CD4-positive, alpha-beta T cell (primary cell): Measurements from ENCODE around the gene BTN1A1. TPM values are rescaled to one million over a fixed set of nuclear protein-coding genes. Genes with fewer than 3 reads are reported as not detected.

ENCODE experiments used
- ATAC-seq: fragments of 200-7000 bp; cut with Tn5 transposase; one replicate; pipeline ENCODE4 v1.10.0; 2022; ENCODE audit warnings: mild to moderate bottlenecking; ENCODE audit not compliant: poor library complexity
- CTCF ChIA-PET: fragments of 350-600 bp; sonication (Branson Sonifier 250); formaldehyde crosslinking; loops from one replicate; lab custom pipeline; 2021; ENCODE audit warnings: antibody characterized with exemption, inconsistent platforms; lab: Charles Lee
- POLR2A ChIA-PET: fragments of 350-600 bp; sonication (Branson Sonifier 250); formaldehyde crosslinking; loops from one replicate; lab custom pipeline; 2021; ENCODE audit warnings: antibody characterized with exemption, inconsistent platforms; lab: Charles Lee
- DNase-seq, 14 experiments: peaks; one replicate each; pipeline ENCODE4 v3.0.0-alpha.2; 2013 to 2020; ENCODE audit warnings: mixed read lengths in 2 of 14
- H3K27ac ChIP-seq, 2 donors: one replicate each; pipeline versions ENCODE4 v1.5.1 to v1.7.0; 2013; ENCODE audit warnings: low read length in 2 of 2, low read depth in 1 of 2, mild to moderate bottlenecking in 1 of 2
- H3K27me3 ChIP-seq, 2 experiments: 1 replicate in 1 of 2; 2 replicates in 1 of 2; pipeline versions ENCODE4 v1.6.1 to v1.7.0; 2013; ENCODE audit warnings: low read length in 2 of 2, control low read depth in 1 of 2, mild to moderate bottlenecking in 1 of 2, moderate library complexity in 1 of 2; ENCODE audit not compliant: insufficient read depth in 2 of 2, control insufficient read depth in 1 of 2
- H3K36me3 ChIP-seq: one replicate; pipeline ENCODE4 v1.6.1; 2013; ENCODE audit warnings: low read length, control low read depth; ENCODE audit not compliant: insufficient read depth
- H3K4me1 ChIP-seq: one replicate; pipeline ENCODE4 v1.6.1; 2013; ENCODE audit warnings: low read length, control low read depth; ENCODE audit not compliant: insufficient read depth
- H3K4me3 ChIP-seq: one replicate; pipeline ENCODE4 v1.5.1; 2013; ENCODE audit warnings: mild to moderate bottlenecking, low read length, moderate library complexity
- H3K9me3 ChIP-seq, 2 experiments: 1 replicate in 1 of 2; 2 replicates in 1 of 2; pipeline versions ENCODE4 v1.6.1 to v1.7.0; 2013; ENCODE audit warnings: low read length in 2 of 2, mild to moderate bottlenecking in 2 of 2, control low read depth in 1 of 2, moderate library complexity in 1 of 2; ENCODE audit not compliant: control insufficient read depth in 1 of 2, insufficient read depth in 1 of 2
- H3K27ac Mint-ChIP-seq: one replicate; pipeline ENCODE4 v1.8.0; 2020; ENCODE audit warnings: mixed read lengths
- H3K27me3 Mint-ChIP-seq: one replicate; pipeline ENCODE4 v1.8.0; 2021; ENCODE audit warnings: mixed read lengths
- H3K36me3 Mint-ChIP-seq: one replicate; pipeline ENCODE4 v1.8.0; 2021; ENCODE audit warnings: low read depth, mixed read lengths
- H3K4me1 Mint-ChIP-seq: one replicate; pipeline ENCODE4 v1.8.0; 2021; ENCODE audit warnings: low read depth, mixed read lengths
- H3K4me3 Mint-ChIP-seq: one replicate; pipeline ENCODE4 v1.8.0; 2020; ENCODE audit warnings: mild to moderate bottlenecking, mixed read lengths
- H3K9me3 Mint-ChIP-seq: one replicate; pipeline ENCODE4 v1.8.0; 2020; ENCODE audit warnings: mixed read lengths
- intact Hi-C, 2 experiments: fragments of 100-400 bp; cut with DNase I in 1 of 2; cut with micrococcal nuclease in 1 of 2; formaldehyde crosslinking; loops; one replicate each; pipeline versions ENCODE4 v1.15.1 to v1.9.0; 2023 to 2025; cut with DNase I, micrococcal nuclease
- total RNA-seq, 174 experiments: library from RNA in 2 of 174; stranded (reverse) in 2 of 174; gene quantifications; one replicate each; pipeline ENCODE4 v1.2.3 and lab custom pipeline; 2021 to 2026
- TF ChIP-seq, protein P1 (sequence below): fragments of 200-600 bp; IDR thresholded peaks from one replicate; pipeline ENCODE4 v1.8.0; 2022; ENCODE audit warnings: antibody characterized with exemption, mild to moderate bottlenecking

BTN1A1 gene
- total RNA-seq, 2 experiments from 2014 or later, result not detected

GRCh38 chr6:26473429-26473757 is 26.7 kb upstream of the BTN1A1 start:
- H3K4me1 ChIP-seq, result peaks cover 45% of the 10 kb centered on the region
- peaks cover 59% of the 10 kb centered on the region for H3K4me1 Mint-ChIP-seq
- peaks cover 41% of the 10 kb centered on the region for H3K36me3 Mint-ChIP-seq
- DNase-seq (no peak), ATAC-seq (peak; percentile 2)
- H3K4me3 ChIP-seq, result peak overlapping the region; percentile 56
- no peaks in the 10 kb centered on the region for H3K27me3 Mint-ChIP-seq
- peak overlapping the region; percentile 99 for H3K27ac Mint-ChIP-seq
- H3K9me3 Mint-ChIP-seq, result peaks cover 2% of the 10 kb centered on the region
- POLR2A ChIA-PET, result interaction anchor here (0.5 to 5.2 kb wide), 44 partner anchors 9 to 1420 kb away, joined by 3 to 102 read pairs (median 8); partner anchors contain the start of genes BTN2A1, BTN3A3 and HMGN4
- H3K27me3 ChIP-seq, result no peaks in the 10 kb centered on the region
- H3K27ac ChIP-seq, result peak overlapping the region; percentile 85 to 90
- H3K4me3 Mint-ChIP-seq, result peak overlapping the region; percentile 94
- intact Hi-C loops, result loop anchor here (2.0 to 10.0 kb wide), 4 partner anchors 15 to 109 kb away; partner anchors contain the start of genes BTN2A1 (in 1 of the 2), BTN3A1 (in 1 of the 2) and BTN3A2 (in 1 of the 2)
- TF ChIP-seq, protein P1, sequence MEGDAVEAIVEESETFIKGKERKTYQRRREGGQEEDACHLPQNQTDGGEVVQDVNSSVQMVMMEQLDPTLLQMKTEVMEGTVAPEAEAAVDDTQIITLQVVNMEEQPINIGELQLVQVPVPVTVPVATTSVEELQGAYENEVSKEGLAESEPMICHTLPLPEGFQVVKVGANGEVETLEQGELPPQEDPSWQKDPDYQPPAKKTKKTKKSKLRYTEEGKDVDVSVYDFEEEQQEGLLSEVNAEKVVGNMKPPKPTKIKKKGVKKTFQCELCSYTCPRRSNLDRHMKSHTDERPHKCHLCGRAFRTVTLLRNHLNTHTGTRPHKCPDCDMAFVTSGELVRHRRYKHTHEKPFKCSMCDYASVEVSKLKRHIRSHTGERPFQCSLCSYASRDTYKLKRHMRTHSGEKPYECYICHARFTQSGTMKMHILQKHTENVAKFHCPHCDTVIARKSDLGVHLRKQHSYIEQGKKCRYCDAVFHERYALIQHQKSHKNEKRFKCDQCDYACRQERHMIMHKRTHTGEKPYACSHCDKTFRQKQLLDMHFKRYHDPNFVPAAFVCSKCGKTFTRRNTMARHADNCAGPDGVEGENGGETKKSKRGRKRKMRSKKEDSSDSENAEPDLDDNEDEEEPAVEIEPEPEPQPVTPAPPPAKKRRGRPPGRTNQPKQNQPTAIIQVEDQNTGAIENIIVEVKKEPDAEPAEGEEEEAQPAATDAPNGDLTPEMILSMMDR, result no peak
- peaks cover 0 to 6% of the 10 kb centered on the region in 2 experiments for H3K9me3 ChIP-seq
- peaks cover 21% of the 10 kb centered on the region for H3K36me3 ChIP-seq
- CTCF ChIA-PET, result interaction anchor here (1.9 kb wide), 1 partner anchor 123 kb away, joined by 6 read pairs; no protein-coding TSS in a partner anchor

DNA sequence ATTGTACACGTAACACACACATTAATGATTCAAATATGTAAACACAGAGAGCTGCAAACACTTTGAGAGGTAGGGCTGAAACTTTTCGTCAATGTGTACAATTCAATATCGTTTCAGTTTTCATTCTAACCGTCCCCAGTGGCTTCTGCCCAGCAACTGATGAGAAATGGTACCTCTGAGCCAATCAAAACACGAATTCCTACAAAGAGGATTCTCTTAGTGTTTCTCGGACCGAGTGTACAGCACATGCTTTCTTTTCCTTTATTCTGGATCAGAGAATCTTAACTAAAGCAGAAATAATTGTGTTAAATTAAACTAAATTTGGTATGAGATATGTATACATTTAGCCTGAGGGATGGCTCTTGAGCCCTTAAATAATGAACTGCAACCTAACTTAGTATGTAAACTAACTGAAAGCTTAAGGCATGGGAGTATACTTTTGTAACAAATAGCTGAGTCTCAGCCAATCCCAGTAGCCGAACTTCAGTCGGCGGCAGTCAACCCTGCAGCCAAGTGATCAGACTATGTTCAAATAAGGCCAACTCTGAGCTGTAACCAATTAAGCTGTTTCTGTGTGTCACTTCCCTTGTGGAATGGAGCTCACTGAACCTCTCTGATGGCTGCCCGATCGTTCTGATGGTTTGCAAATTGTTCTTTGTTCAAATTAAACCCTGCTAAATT is 26.2 kb upstream of the BTN1A1 start:
- ChIA-PET CTCF (interaction anchor here (0.9 to 1.9 kb wide), 3 partner anchors 59 to 122 kb away, joined by 4 to 6 read pairs (median 4); no protein-coding TSS in a partner anchor), POLR2A (interaction anchor here (0.5 to 5.2 kb wide), 55 partner anchors 9 to 1419 kb away, joined by 3 to 102 read pairs (median 6); partner anchors contain the start of genes BTN1A1, BTN2A1, BTN3A3 and HMGN4)
- Mint-ChIP-seq H3K4me1 (peaks cover 64% of the 10 kb centered on the region), H3K36me3 (peaks cover 36% of the 10 kb centered on the region), H3K27ac (peak overlapping the region; percentile 99), H3K27me3 (no peaks in the 10 kb centered on the region), H3K4me3 (peak overlapping the region; percentile 94), H3K9me3 (peaks cover 2% of the 10 kb centered on the region)
- peak; percentile 91 for ATAC-seq
- DNase-seq, result peak; percentile 60 to 96 (median 76)
- peaks cover 16% of the 10 kb centered on the region for H3K36me3 ChIP-seq
- H3K9me3 ChIP-seq, result peaks cover 0 to 6% of the 10 kb centered on the region in 2 experiments
- intact Hi-C loops, result loop anchor here (1.0 to 10.0 kb wide), 7 partner anchors 15 to 109 kb away; partner anchors contain the start of genes BTN2A1 (in 1 of the 2), BTN3A1 (in 1 of the 2), BTN3A2 (in 1 of the 2) and BTN3A3 (in 1 of the 2)
- peak overlapping the region; percentile 56 for H3K4me3 ChIP-seq
- no peaks in the 10 kb centered on the region for H3K27me3 ChIP-seq
- TF ChIP-seq, protein P1, result no peak
- H3K4me1 ChIP-seq, result peaks cover 45% of the 10 kb centered on the region
- H3K27ac ChIP-seq, result peak overlapping the region; percentile 85 to 90

DNA sequence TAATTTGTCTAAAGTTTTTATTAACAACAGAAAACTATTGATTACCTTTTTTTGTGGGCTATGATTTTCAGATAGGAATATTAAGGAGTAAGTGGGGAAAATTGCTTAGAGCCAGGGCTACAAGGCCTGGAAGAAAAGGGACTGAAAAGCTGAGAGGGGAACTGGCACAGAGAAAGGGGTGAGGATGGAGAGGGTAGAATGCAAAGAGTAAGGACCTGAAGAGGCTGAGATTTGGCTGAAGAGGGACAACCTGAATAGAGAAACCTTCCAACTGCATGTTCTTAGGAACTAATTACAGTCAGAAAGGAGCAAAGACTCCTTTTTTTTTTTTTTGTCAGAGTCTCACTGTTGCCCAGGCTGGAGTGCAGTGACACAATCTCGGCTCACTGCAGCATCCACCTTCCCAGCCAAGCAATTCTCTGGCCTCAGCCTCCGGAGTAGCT is 25.6 kb upstream of the BTN1A1 start:
- DNase-seq, result no peak
- no peaks in the 10 kb centered on the region for H3K27me3 Mint-ChIP-seq
- peaks cover 2% of the 10 kb centered on the region for H3K9me3 Mint-ChIP-seq
- Histone ChIP-seq H3K4me3 (peak overlapping the region; percentile 56), H3K4me1 (peaks cover 45% of the 10 kb centered on the region), H3K36me3 (peaks cover 10% of the 10 kb centered on the region), H3K27me3 (no peaks in the 10 kb centered on the region), H3K27ac (peak overlapping the region; percentile 85 to 90), H3K9me3 (peaks cover 0 to 6% of the 10 kb centered on the region in 2 experiments)
- H3K4me3 Mint-ChIP-seq, result peak overlapping the region; percentile 94
- POLR2A ChIA-PET, result interaction anchor here (0.7 to 5.2 kb wide), 48 partner anchors 10 to 1419 kb away, joined by 3 to 102 read pairs (median 7); partner anchors contain the start of genes BTN1A1, BTN2A1, BTN3A3 and HMGN4
- peak overlapping the region; percentile 99 for H3K27ac Mint-ChIP-seq
- peaks cover 30% of the 10 kb centered on the region for H3K36me3 Mint-ChIP-seq
- intact Hi-C loops, result loop anchor here (1.0 to 10.0 kb wide), 5 partner anchors 34 to 110 kb away; partner anchors contain the start of genes BTN3A1 (in 1 of the 2), BTN3A2 (in 1 of the 2) and BTN3A3 (in 1 of the 2)
- peaks cover 69% of the 10 kb centered on the region for H3K4me1 Mint-ChIP-seq
- ATAC-seq, result peak; percentile 4
- CTCF ChIA-PET, result interaction anchor here (0.9 to 1.9 kb wide), 3 partner anchors 58 to 121 kb away, joined by 4 to 6 read pairs (median 4); no protein-coding TSS in a partner anchor
- TF ChIP-seq, protein P1, result no peak
